Measurements from ENCODE around the gene EBF3.

The EBF3 gene

GRCh38 chr10:129833994-129834739 lies 129.9 kb downstream of the EBF3 start:
- DNase-seq (ENCODE audit: low spot score): no peak

GRCh38 chr10:129833468-129833950 lies 130.6 kb downstream of the EBF3 start:
- DNase-seq (ENCODE audit: low spot score): no peak

GRCh38 chr10:129832573-129833467 lies 131.3 kb downstream of the EBF3 start:
- DNase-seq (ENCODE audit: low spot score): no peak

- DNase-seq (ENCODE audit: low spot score): no peak
These were observed 132.9 kb downstream of the EBF3 start for GRCh38 chr10:129831150-129831549.

GRCh38 chr10:129825826-129826225 lies 138.2 kb downstream of the EBF3 start:
- no peak for DNase-seq (ENCODE audit: low spot score)

GRCh38 chr10:129825221-129825620 lies 138.9 kb downstream of the EBF3 start:
- DNase-seq (ENCODE audit: low spot score): no peak

GRCh38 chr10:129820451-129820850 lies 143.6 kb downstream of the EBF3 start:
- no peak for DNase-seq (ENCODE audit: low spot score)

- no peak for DNase-seq (ENCODE audit: low spot score)
These were observed 147.4 kb downstream of the EBF3 start for GRCh38 chr10:129816656-129817045.

GRCh38 chr10:129815898-129816655 lies 148.0 kb downstream of the EBF3 start:
- no peak for DNase-seq (ENCODE audit: low spot score)

- no peak for DNase-seq (ENCODE audit: low spot score)
These were observed 149.1 kb downstream of the EBF3 start for GRCh38 chr10:129814681-129815646.

GRCh38 chr10:129812398-129812797 lies 151.7 kb downstream of the EBF3 start:
- no peak for DNase-seq (ENCODE audit: low spot score)

- no peak for DNase-seq (ENCODE audit: low spot score)
These were observed 152.9 kb downstream of the EBF3 start for GRCh38 chr10:129811208-129811607.

GRCh38 chr10:129809841-129810240 lies 154.2 kb downstream of the EBF3 start:
- no peak for DNase-seq (ENCODE audit: low spot score)

GRCh38 chr10:129809431-129809830 lies 154.6 kb downstream of the EBF3 start:
- DNase-seq (ENCODE audit: low spot score): no peak

- DNase-seq (ENCODE audit: low spot score): no peak
These were observed 155.7 kb downstream of the EBF3 start for GRCh38 chr10:129808092-129808983.

- no peak for DNase-seq (ENCODE audit: low spot score)
These were observed 156.9 kb downstream of the EBF3 start for GRCh38 chr10:129807211-129807610.

GRCh38 chr10:129800796-129801340 lies 163.2 kb downstream of the EBF3 start:
- no peak for DNase-seq (ENCODE audit: low spot score)

GRCh38 chr10:129799942-129800341 lies 164.1 kb downstream of the EBF3 start:
- DNase-seq (ENCODE audit: low spot score): no peak

GRCh38 chr10:129796710-129797420 lies 167.2 kb downstream of the EBF3 start:
- no peak for DNase-seq (ENCODE audit: low spot score)

Data from pons (tissue), 1 donor.